H9 (cell line): ENCODE data around the gene WDR17. TPM values are rescaled to one million over a fixed set of nuclear protein-coding genes. Genes with fewer than 3 reads are reported as not detected.
A peak's percentile ranks its signal among the peaks of the same experiment; 100 is the strongest.

Source experiments
- DNase-seq: peaks from one replicate; pipeline ENCODE4 v3.0.0-alpha.2; 2017
- H2AFZ ChIP-seq: one replicate; pipeline ENCODE4 v1.6.1; 2013; ENCODE audit warnings: mild to moderate bottlenecking, low read length, control low read depth, moderate library complexity
- H2AK5ac ChIP-seq: 2 replicates; pipeline ENCODE4 v1.6.1; 2013; ENCODE audit warnings: low read length, control low read depth, mixed read lengths; ENCODE audit not compliant: insufficient read length
- H2BK120ac ChIP-seq: one replicate; pipeline ENCODE4 v1.6.1; 2013; ENCODE audit warnings: low read depth, mild to moderate bottlenecking, low read length, control low read depth, inconsistent platforms; ENCODE audit not compliant: poor library complexity, severe bottlenecking
- H2BK12ac ChIP-seq: 2 replicates; pipeline ENCODE4 v1.6.1; 2013; ENCODE audit warnings: low read length, control low read depth, mixed read lengths, low read depth; ENCODE audit not compliant: insufficient read length
- H2BK15ac ChIP-seq: 2 replicates; pipeline ENCODE4 v1.6.1; 2013; ENCODE audit warnings: low read depth, low read length, control low read depth
- H2BK20ac ChIP-seq: one replicate; pipeline ENCODE4 v1.6.1; 2013; ENCODE audit warnings: low read depth, mild to moderate bottlenecking, low read length, control low read depth, inconsistent platforms; ENCODE audit not compliant: poor library complexity, severe bottlenecking
- H2BK5ac ChIP-seq: 2 replicates; pipeline ENCODE4 v1.6.1; 2013; ENCODE audit warnings: low read length, control low read depth, mixed read lengths; ENCODE audit not compliant: insufficient read length
- H3K14ac ChIP-seq: 2 replicates; pipeline ENCODE4 v1.6.1; 2013; ENCODE audit warnings: low read length, control low read depth; ENCODE audit not compliant: insufficient read depth
- H3K18ac ChIP-seq: 2 replicates; pipeline ENCODE4 v1.6.1; 2013; ENCODE audit warnings: low read depth, mild to moderate bottlenecking, mixed read lengths, low read length, control low read depth; ENCODE audit not compliant: insufficient read length
- H3K23ac ChIP-seq: 2 replicates; pipeline ENCODE4 v1.6.1; 2013; ENCODE audit warnings: low read length, control low read depth, mixed read lengths, low read depth; ENCODE audit not compliant: insufficient read length
- H3K23me2 ChIP-seq: 2 replicates; pipeline ENCODE4 v1.6.1; 2013; ENCODE audit warnings: low read depth, mild to moderate bottlenecking, mixed read lengths, low read length, control low read depth; ENCODE audit not compliant: insufficient read length, poor library complexity, severe bottlenecking
- H3K27ac ChIP-seq: 2 replicates; pipeline ENCODE4 v1.5.1; 2013; ENCODE audit warnings: low read length, control low read depth, mixed read lengths, low read depth; ENCODE audit not compliant: insufficient read length
- H3K27me3 ChIP-seq: 2 replicates; pipeline ENCODE4 v1.6.1; 2013; ENCODE audit warnings: low read length, control low read depth, inconsistent platforms; ENCODE audit not compliant: insufficient read depth
- H3K4ac ChIP-seq: 2 replicates; pipeline ENCODE4 v1.6.1; 2013; ENCODE audit warnings: low read depth, mild to moderate bottlenecking, control low read depth, inconsistent platforms, low read length, moderate library complexity
- H3K4me1 ChIP-seq: 2 replicates; pipeline ENCODE4 v1.6.1; 2013; ENCODE audit warnings: low read length, control low read depth, inconsistent platforms; ENCODE audit not compliant: insufficient read depth
- H3K4me2 ChIP-seq: 2 replicates; pipeline ENCODE4 v1.6.1; 2013; ENCODE audit warnings: low read length, control low read depth, mixed read lengths; ENCODE audit not compliant: insufficient read length, insufficient read depth
- H3K56ac ChIP-seq: 2 replicates; pipeline ENCODE4 v1.6.1; 2013; ENCODE audit warnings: low read depth, mild to moderate bottlenecking, mixed read lengths, low read length, control low read depth; ENCODE audit not compliant: insufficient read length
- H3K79me1 ChIP-seq: 2 replicates; pipeline ENCODE4 v1.6.1; 2013; ENCODE audit warnings: low read depth, mild to moderate bottlenecking, moderate library complexity, low read length, control low read depth, inconsistent platforms; ENCODE audit not compliant: insufficient read depth, poor library complexity, severe bottlenecking
- H3K79me2 ChIP-seq: 2 replicates; pipeline ENCODE4 v1.6.1; 2013; ENCODE audit warnings: low read length, control low read depth, inconsistent platforms; ENCODE audit not compliant: insufficient read depth
- H3K9ac ChIP-seq: 2 replicates; pipeline ENCODE4 v1.6.1; 2013; ENCODE audit warnings: low read length, control low read depth, mixed read lengths; ENCODE audit not compliant: insufficient read length; ENCODE audit errors: extremely low read depth
- H3K9me3 ChIP-seq: one replicate; pipeline ENCODE4 v1.6.1; 2013; ENCODE audit warnings: low read depth, low read length, inconsistent platforms; ENCODE audit not compliant: control insufficient read depth
- H3T11ph ChIP-seq: one replicate; pipeline ENCODE4 v1.6.1; 2013; ENCODE audit warnings: mild to moderate bottlenecking, low read length, control low read depth, inconsistent platforms
- H4K20me1 ChIP-seq: one replicate; pipeline ENCODE4 v1.6.1; 2013; ENCODE audit not compliant: control insufficient read depth, insufficient read length, insufficient read depth
- H4K5ac ChIP-seq: 2 replicates; pipeline ENCODE4 v1.6.1; 2013; ENCODE audit warnings: low read depth, mild to moderate bottlenecking, mixed read lengths, low read length, control low read depth; ENCODE audit not compliant: insufficient read length
- H4K8ac ChIP-seq: replicated peaks from 2 replicates; pipeline ENCODE4 v1.6.1; 2013; ENCODE audit warnings: low read length, control low read depth, mixed read lengths, low read depth; ENCODE audit not compliant: insufficient read length
- H4K91ac ChIP-seq: 2 replicates; pipeline ENCODE4 v1.6.1; 2013; ENCODE audit warnings: low read depth, mild to moderate bottlenecking, moderate library complexity, mixed read lengths, low read length, control low read depth; ENCODE audit not compliant: insufficient read length
- H3K27ac Mint-ChIP-seq, 3 experiments: 2 replicates in 2 of 3; 3 replicates in 1 of 3; pipeline ENCODE4 v1.8.0; 2020 to 2021; ENCODE audit warnings: mixed read lengths in 3 of 3, mild to moderate bottlenecking in 1 of 3, moderate library complexity in 1 of 3
- H3K27me3 Mint-ChIP-seq: 2 replicates; pipeline ENCODE4 v1.8.0; 2021; ENCODE audit warnings: low read depth, mild to moderate bottlenecking, moderate library complexity, mixed read lengths
- H3K36me3 Mint-ChIP-seq, 3 experiments: 2 replicates in 2 of 3; 3 replicates in 1 of 3; pipeline ENCODE4 v1.8.0; 2020 to 2021; ENCODE audit warnings: low read depth in 3 of 3, mixed read lengths in 3 of 3; ENCODE audit not compliant: insufficient read depth in 1 of 3
- H3K4me1 Mint-ChIP-seq, 2 experiments: 2 replicates each; pipeline ENCODE4 v1.8.0; 2020; ENCODE audit warnings: mixed read lengths in 2 of 2
- H3K4me3 Mint-ChIP-seq, 2 experiments: 2 replicates in 1 of 2; 3 replicates in 1 of 2; pipeline ENCODE4 v1.8.0; 2020 to 2021; ENCODE audit warnings: mild to moderate bottlenecking in 2 of 2, mixed read lengths in 2 of 2, moderate library complexity in 1 of 2
- H3K9me3 Mint-ChIP-seq, 2 experiments: 2 replicates in 1 of 2; 3 replicates in 1 of 2; pipeline ENCODE4 v1.8.0; 2020; ENCODE audit warnings: mild to moderate bottlenecking in 2 of 2, mixed read lengths in 2 of 2, moderate library complexity in 1 of 2
- CTCF ChIP-seq: fragments of 200-600 bp; sonication (generic); conservative IDR thresholded peaks from 3 replicates; pipeline ENCODE4 v1.8.0; 2021; ENCODE audit warnings: antibody characterized with exemption, mild to moderate bottlenecking
- WGBS: extraction: QIAGEN DNeasy Blood & Tissue Kit; methylation state at CpG from one replicate; pipeline ENCODE4 v1.1.7; 2013; ENCODE audit warnings: missing lambda C conversion rate, low lambda C conversion rate, mixed read lengths; ENCODE audit not compliant: insufficient read length; ENCODE audit errors: extremely low coverage; 5-methylcytosine and 5-hydroxymethylcytosine counted together
- total RNA-seq: library from RNA; stranded (reverse); gene quantifications from 2 replicates; pipeline ENCODE4 v1.2.1, GENCODE V29; 2021

WDR17 gene
- total RNA-seq, 1 experiment from 2014 or later, result 2.6 TPM

- H2AK5ac ChIP-seq, result no peak overlapping the region
- H3K4ac ChIP-seq, result no peak overlapping the region
- no peak overlapping the region for H4K8ac ChIP-seq
- no peaks in the 10 kb centered on the region for H3K9me3 Mint-ChIP-seq
- H3T11ph ChIP-seq, result no peak overlapping the region
- peak overlapping the region; percentile 66 for H3K27ac ChIP-seq
- H3K23me2 ChIP-seq, result no peaks in the 10 kb centered on the region
- no peaks in the 10 kb centered on the region for H4K20me1 ChIP-seq
- no CpG with 5 or more reads among the region's 6 CpGs for WGBS
- H3K4me2 ChIP-seq, result no peak overlapping the region
- H3K56ac ChIP-seq, result no peak overlapping the region
- no peaks in the 10 kb centered on the region for H3K36me3 Mint-ChIP-seq
- H3K9ac ChIP-seq, result no peak overlapping the region
- TF ChIP-seq CTCF, result no peak
- no peaks in the 10 kb centered on the region for H3K79me2 ChIP-seq
- no peak overlapping the region for H2BK15ac ChIP-seq
- H3K14ac ChIP-seq, result no peak overlapping the region
- no peak overlapping the region for H4K5ac ChIP-seq
- H2BK5ac ChIP-seq, result no peak overlapping the region
- H3K4me1 ChIP-seq, result peaks cover 3% of the 10 kb centered on the region
- H3K23ac ChIP-seq, result no peak overlapping the region
- no peak overlapping the region; a peak in 1 of 5 replicates for H3K4me3 Mint-ChIP-seq
- peak overlapping the region; percentile 62 for H2BK12ac ChIP-seq
- DNase-seq, result no peak
- H3K79me1 ChIP-seq, result no peaks in the 10 kb centered on the region
- no peak overlapping the region for H2BK120ac ChIP-seq
- H2AFZ ChIP-seq, result no peak overlapping the region
- no peaks in the 10 kb centered on the region for H3K27me3 ChIP-seq
- peak overlapping the region; percentile 81 to 91 (median 86); a peak in 4 of 7 replicates for H3K27ac Mint-ChIP-seq
- H3K4me1 Mint-ChIP-seq, result peaks cover 30 to 34% of the 10 kb centered on the region in 2 experiments
- no peaks in the 10 kb centered on the region for H3K27me3 Mint-ChIP-seq
- no peak overlapping the region for H3K18ac ChIP-seq
- no peak overlapping the region for H2BK20ac ChIP-seq
- no peak overlapping the region for H4K91ac ChIP-seq
- no peaks in the 10 kb centered on the region for H3K9me3 ChIP-seq
These were observed 121.2 kb downstream of the WDR17 start for GRCh38 chr4:176186671-176187395.
